K562 (cell line): ENCODE measurements around the gene PTTG1IP. TPM values are rescaled to one million over a fixed set of nuclear protein-coding genes. Genes with fewer than 3 reads are reported as not detected.

Experiments
- DACH1 ChIP-seq: fragments of 450-650 bp; IDR thresholded peaks from 2 replicates; pipeline ENCODE4 v1.6.1; 2018; ENCODE audit not compliant: partially characterized antibody
- EP400 ChIP-seq: fragments of 450-650 bp; IDR thresholded peaks from 2 replicates; pipeline ENCODE4 v1.6.1; 2017; ENCODE audit warnings: antibody characterized with exemption, mild to moderate bottlenecking, moderate library complexity
- EWSR1 ChIP-seq: fragments of 450-650 bp; IDR thresholded peaks from 2 replicates; pipeline ENCODE4 v1.6.1; 2018; ENCODE audit warnings: borderline replicate concordance, mild to moderate bottlenecking, low read depth, moderate library complexity; ENCODE audit not compliant: partially characterized antibody
- FOXM1 ChIP-seq, 2 experiments: fragments of 450-650 bp in 1 of 2; sonication (generic) in 1 of 2; formaldehyde crosslinking in 1 of 2; IDR thresholded peaks; 2 replicates each; pipeline versions ENCODE4 v1.6.1 to v1.9.0; 2017 to 2022; ENCODE audit warnings: low read depth in 2 of 2, mild to moderate bottlenecking in 2 of 2, missing genetic modification reagents in 1 of 2, moderate library complexity in 1 of 2
- HMG20B ChIP-seq: fragments of 250-450 bp; sonication (Bioruptor Pico); IDR thresholded peaks from 2 replicates; pipeline ENCODE4 v1.5.0; 2021; ENCODE audit warnings: mild to moderate bottlenecking
- PHB ChIP-seq: fragments of 250-450 bp; sonication (Bioruptor Pico); IDR thresholded peaks from 2 replicates; pipeline ENCODE4 v1.5.0; 2021
- SIN3B ChIP-seq: fragments of 450-650 bp; IDR thresholded peaks from 2 replicates; pipeline ENCODE4 v1.6.1; 2017; ENCODE audit warnings: low read depth, mild to moderate bottlenecking, moderate library complexity
- SOX6 ChIP-seq: fragments of 450-650 bp; IDR thresholded peaks from 2 replicates; pipeline ENCODE4 v1.6.1; 2014; ENCODE audit warnings: mild to moderate bottlenecking
- SRSF9 ChIP-seq: fragments of 200-400 bp; formaldehyde crosslinking; IDR thresholded peaks from 2 replicates; pipeline ENCODE4 v1.6.1; 2017; ENCODE audit warnings: low read depth, low read length, borderline replicate concordance
- ZBTB7A ChIP-seq: IDR thresholded peaks from 2 replicates; pipeline ENCODE4 v1.6.1; 2011; ENCODE audit warnings: low read depth, mild to moderate bottlenecking, low read length, moderate library complexity, borderline replicate concordance; ENCODE audit not compliant: control insufficient read depth
- ZNF133 ChIP-seq: fragments of 250-450 bp; sonication (Bioruptor Pico); IDR thresholded peaks from 2 replicates; pipeline ENCODE4 v1.4.0; 2020; ENCODE audit warnings: mild to moderate bottlenecking
- polyA plus RNA-seq, 8 experiments: library from polyadenylated mRNA; depleted of rRNA in 4 of 8; stranded (reverse) in 5 of 8; unstranded in 3 of 8; fragments of >200 nt; fragmentation: Nextera tagmentation in 2 of 8; fragmentation: Illumina TruSeq in 1 of 8; extraction: Ambion mirVana in 2 of 8; extraction: Trizol in 1 of 8; gene quantifications; 2 replicates each; pipeline versions ENCODE4 v1.2.1 to v1.2.3, GENCODE V29; 2011 to 2014; ENCODE audit warnings: inconsistent platforms in 1 of 8, missing spikeins in 1 of 8
- total RNA-seq, 7 experiments: library from RNA; depleted of rRNA in 6 of 7; stranded (reverse); fragments of >200 nt in 6 of 7; fragmentation: Illumina TruSeq in 2 of 7; extraction: Trizol in 2 of 7; gene quantifications; 2 replicates each; pipeline versions ENCODE4 v1.2.1 to v1.2.3, GENCODE V29; 2011 to 2021; ENCODE audit warnings: low replicate concordance in 1 of 7
- TF ChIP-seq, protein P1 (sequence below): IDR thresholded peaks from 2 replicates; pipeline ENCODE4 v1.6.1; 2011; ENCODE audit warnings: borderline replicate concordance, low read depth, mild to moderate bottlenecking, moderate library complexity, low read length; ENCODE audit not compliant: insufficient read depth, poor library complexity, severe bottlenecking
- TF ChIP-seq, protein P2 (sequence below): sonication (generic); formaldehyde crosslinking; IDR thresholded peaks from 2 replicates; pipeline ENCODE4 v1.8.0; 2022; ENCODE audit warnings: mild to moderate bottlenecking, missing genetic modification reagents
- TF ChIP-seq, protein P3 (sequence below): sonication (generic); formaldehyde crosslinking; IDR thresholded peaks from 2 replicates; pipeline ENCODE4 v1.8.1; 2023; ENCODE audit warnings: mild to moderate bottlenecking, missing genetic modification reagents
- TF ChIP-seq, protein P4 (sequence below), 2 experiments: IDR thresholded peaks; 2 replicates each; pipeline ENCODE4 v1.6.1; 2011; ENCODE audit warnings: borderline replicate concordance in 1 of 2, control low read depth in 1 of 2, low read depth in 1 of 2, low read length in 1 of 2, mild to moderate bottlenecking in 1 of 2, mixed read lengths in 1 of 2, moderate library complexity in 1 of 2; ENCODE audit not compliant: insufficient read depth in 1 of 2, insufficient read length in 1 of 2, poor library complexity in 1 of 2, severe bottlenecking in 1 of 2; ENCODE audit errors: extremely low read depth in 1 of 2
- TF ChIP-seq, protein P5 (sequence below): fragments of 200-800 bp; sonication (Bioruptor generic); IDR thresholded peaks from 2 replicates; pipeline ENCODE4 v1.6.1; 2017; ENCODE audit warnings: missing genetic modification characterization, missing compliant biosample characterization
- TF ChIP-seq, protein P6 (sequence below): fragments of 250-450 bp; sonication (Bioruptor Pico); IDR thresholded peaks from 2 replicates; pipeline ENCODE4 v1.8.0; 2022; ENCODE audit warnings: moderate library complexity, mild to moderate bottlenecking, inconsistent platforms

Gene PTTG1IP
- total and polyA plus RNA-seq, 9 of the 15 experiments (the other 6 are each of a cell fraction or from before 2014, with no cell fraction given), result 5.0 to 99.3 (median 82.4) TPM

DNA sequence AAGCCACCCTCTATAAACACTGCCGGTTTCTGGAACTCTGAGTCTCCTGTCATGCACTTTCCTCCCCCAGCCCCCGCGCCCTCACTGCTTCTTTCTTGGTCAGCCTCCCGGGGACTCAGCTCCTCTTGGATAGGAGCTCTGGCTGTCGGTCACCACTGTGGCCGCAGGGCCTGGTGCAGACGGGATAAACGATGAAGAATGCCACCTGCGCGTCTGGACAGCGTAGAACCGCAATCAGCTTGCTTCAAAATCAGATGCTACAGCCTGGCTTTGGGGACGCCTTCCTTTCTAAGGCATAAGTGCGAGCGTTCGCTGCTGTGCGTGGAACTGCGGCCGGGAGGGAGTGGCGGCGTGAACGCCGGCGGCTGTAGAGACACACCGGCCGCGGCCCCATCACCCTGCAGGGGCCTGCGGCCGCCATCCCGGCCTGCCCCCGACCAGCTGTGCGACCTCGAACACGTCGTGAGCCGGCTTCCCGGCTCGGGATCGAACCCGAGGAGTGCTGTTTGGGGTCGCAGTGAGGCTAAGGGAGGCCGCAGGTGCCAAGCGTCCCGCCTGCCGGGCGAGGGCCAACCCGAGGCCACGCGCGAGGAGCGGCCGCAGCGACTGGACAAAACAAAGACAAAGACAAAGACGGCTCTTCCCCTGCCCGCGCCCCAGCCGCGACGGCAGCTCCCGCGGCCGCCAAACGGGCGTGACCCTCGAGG is 688 bp downstream of the PTTG1IP start (continued):
- TF ChIP-seq, protein P1, sequence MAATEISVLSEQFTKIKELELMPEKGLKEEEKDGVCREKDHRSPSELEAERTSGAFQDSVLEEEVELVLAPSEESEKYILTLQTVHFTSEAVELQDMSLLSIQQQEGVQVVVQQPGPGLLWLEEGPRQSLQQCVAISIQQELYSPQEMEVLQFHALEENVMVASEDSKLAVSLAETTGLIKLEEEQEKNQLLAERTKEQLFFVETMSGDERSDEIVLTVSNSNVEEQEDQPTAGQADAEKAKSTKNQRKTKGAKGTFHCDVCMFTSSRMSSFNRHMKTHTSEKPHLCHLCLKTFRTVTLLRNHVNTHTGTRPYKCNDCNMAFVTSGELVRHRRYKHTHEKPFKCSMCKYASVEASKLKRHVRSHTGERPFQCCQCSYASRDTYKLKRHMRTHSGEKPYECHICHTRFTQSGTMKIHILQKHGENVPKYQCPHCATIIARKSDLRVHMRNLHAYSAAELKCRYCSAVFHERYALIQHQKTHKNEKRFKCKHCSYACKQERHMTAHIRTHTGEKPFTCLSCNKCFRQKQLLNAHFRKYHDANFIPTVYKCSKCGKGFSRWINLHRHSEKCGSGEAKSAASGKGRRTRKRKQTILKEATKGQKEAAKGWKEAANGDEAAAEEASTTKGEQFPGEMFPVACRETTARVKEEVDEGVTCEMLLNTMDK, result no peak
- no peak for TF ChIP-seq SOX6
- TF ChIP-seq, protein P2, sequence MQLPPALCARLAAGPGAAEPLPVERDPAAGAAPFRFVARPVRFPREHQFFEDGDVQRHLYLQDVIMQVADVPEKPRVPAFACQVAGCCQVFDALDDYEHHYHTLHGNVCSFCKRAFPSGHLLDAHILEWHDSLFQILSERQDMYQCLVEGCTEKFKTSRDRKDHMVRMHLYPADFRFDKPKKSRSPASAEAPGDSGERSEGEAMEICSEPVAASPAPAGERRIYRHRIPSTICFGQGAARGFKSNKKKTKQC, result 0 out of 2 replicates have a peak, but pooled peaks have one; percentile 46
- TF ChIP-seq, protein P3, sequence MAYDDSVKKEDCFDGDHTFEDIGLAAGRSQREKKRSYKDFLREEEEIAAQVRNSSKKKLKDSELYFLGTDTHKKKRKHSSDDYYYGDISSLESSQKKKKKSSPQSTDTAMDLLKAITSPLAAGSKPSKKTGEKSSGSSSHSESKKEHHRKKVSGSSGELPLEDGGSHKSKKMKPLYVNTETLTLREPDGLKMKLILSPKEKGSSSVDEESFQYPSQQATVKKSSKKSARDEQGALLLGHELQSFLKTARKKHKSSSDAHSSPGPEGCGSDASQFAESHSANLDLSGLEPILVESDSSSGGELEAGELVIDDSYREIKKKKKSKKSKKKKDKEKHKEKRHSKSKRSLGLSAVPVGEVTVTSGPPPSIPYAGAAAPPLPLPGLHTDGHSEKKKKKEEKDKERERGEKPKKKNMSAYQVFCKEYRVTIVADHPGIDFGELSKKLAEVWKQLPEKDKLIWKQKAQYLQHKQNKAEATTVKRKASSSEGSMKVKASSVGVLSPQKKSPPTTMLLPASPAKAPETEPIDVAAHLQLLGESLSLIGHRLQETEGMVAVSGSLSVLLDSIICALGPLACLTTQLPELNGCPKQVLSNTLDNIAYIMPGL (CRISPR knock-in tag), result no peak; the same call in 1 of the 2 replicates
- TF ChIP-seq EP400, result no peak
- TF ChIP-seq SIN3B, result no peak; the same call in 1 of the 2 replicates
- TF ChIP-seq, protein P4, sequence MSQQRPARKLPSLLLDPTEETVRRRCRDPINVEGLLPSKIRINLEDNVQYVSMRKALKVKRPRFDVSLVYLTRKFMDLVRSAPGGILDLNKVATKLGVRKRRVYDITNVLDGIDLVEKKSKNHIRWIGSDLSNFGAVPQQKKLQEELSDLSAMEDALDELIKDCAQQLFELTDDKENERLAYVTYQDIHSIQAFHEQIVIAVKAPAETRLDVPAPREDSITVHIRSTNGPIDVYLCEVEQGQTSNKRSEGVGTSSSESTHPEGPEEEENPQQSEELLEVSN (IDR thresholded peaks at IDR 0.05; ENCODE audit: borderline replicate concordance in 1 of 2, extremely low read depth in 1 of 2, insufficient read depth in 1 of 2, insufficient read length in 1 of 2, low read depth in 1 of 2, low read length in 1 of 2, poor library complexity in 1 of 2, severe bottlenecking in 1 of 2), result peak; percentile 9 to 14
- TF ChIP-seq FOXM1 (IDR thresholded peaks at IDR 0.05; ENCODE audit: low read depth), result no peak
- TF ChIP-seq FOXM1 (CRISPR knock-in tag; IDR thresholded peaks at IDR 0.05; ENCODE audit: low read depth), result no peak
- TF ChIP-seq EWSR1, result no peak
- TF ChIP-seq SRSF9, result no peak
- TF ChIP-seq, protein P5, sequence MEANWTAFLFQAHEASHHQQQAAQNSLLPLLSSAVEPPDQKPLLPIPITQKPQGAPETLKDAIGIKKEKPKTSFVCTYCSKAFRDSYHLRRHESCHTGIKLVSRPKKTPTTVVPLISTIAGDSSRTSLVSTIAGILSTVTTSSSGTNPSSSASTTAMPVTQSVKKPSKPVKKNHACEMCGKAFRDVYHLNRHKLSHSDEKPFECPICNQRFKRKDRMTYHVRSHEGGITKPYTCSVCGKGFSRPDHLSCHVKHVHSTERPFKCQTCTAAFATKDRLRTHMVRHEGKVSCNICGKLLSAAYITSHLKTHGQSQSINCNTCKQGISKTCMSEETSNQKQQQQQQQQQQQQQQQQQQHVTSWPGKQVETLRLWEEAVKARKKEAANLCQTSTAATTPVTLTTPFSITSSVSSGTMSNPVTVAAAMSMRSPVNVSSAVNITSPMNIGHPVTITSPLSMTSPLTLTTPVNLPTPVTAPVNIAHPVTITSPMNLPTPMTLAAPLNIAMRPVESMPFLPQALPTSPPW (CRISPR knock-in tag), result no peak
- TF ChIP-seq HMG20B (CRISPR knock-in tag), result no peak
- TF ChIP-seq ZNF133 (CRISPR knock-in tag), result no peak
- peak; percentile 75; the same call in 1 of the 2 replicates for TF ChIP-seq PHB
- TF ChIP-seq, protein P6, sequence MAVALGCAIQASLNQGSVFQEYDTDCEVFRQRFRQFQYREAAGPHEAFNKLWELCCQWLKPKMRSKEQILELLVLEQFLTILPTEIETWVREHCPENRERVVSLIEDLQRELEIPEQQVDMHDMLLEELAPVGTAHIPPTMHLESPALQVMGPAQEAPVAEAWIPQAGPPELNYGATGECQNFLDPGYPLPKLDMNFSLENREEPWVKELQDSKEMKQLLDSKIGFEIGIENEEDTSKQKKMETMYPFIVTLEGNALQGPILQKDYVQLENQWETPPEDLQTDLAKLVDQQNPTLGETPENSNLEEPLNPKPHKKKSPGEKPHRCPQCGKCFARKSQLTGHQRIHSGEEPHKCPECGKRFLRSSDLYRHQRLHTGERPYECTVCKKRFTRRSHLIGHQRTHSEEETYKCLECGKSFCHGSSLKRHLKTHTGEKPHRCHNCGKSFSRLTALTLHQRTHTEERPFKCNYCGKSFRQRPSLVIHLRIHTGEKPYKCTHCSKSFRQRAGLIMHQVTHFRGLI (CRISPR knock-in tag), result no peak
- TF ChIP-seq DACH1, result peak; percentile 18
- no peak for TF ChIP-seq ZBTB7A
